NCI-H1930 (cell line): ENCODE measurements around the gene TUBA1B.

Source experiments
- DNase-seq, 2 experiments: peaks; one replicate each; lab custom pipeline; 2025; lab: John Stamatoyannopoulos, UW

The TUBA1B gene

DNA sequence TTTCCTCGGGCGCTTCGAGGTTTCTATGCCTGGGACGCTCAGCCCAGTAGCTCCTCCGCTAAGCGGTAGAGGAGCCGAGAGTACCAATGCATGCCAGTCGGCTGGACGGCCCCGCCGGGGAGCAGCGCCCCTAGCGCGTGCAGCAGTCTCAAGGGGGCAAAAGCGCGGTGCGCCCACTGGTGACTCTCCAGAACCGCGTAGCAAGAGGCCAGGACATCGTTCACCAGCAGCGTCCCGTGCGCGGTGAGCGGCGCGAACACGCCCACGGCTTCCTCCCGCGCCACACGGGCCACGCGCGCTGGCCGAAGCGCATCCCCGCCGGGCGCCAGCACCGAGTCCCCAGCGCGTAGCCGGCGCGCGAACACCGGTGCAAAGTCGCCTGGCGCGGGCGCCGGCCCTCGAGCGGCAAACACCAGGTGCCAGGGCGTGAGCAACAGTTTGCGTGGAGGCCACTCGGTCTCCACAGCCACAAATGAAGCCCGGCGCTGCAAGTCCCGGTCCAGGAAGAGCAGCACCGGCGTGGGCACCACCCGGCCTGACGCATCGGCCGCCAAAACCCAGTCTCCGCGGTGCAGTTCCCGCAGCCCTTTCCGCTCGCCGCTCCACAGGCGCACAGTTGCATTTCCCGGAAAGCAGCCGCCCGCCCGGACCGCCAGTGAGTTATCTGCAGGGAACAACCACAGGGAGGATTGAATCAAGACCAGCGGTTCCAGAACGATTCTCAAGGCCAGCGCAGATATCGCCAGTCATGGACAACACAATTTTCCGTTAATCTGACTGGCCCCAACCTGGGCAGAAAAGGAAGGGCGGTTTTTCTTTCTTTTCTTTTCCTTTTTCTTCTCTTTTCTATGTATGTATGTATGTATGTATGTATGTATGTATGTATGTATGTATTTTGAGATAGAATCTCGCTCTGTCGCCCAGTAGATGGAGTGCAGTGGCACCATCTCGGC is 41.1 kb downstream of the TUBA1B start:
- DNase-seq: peak; percentile 15 to 57

DNA sequence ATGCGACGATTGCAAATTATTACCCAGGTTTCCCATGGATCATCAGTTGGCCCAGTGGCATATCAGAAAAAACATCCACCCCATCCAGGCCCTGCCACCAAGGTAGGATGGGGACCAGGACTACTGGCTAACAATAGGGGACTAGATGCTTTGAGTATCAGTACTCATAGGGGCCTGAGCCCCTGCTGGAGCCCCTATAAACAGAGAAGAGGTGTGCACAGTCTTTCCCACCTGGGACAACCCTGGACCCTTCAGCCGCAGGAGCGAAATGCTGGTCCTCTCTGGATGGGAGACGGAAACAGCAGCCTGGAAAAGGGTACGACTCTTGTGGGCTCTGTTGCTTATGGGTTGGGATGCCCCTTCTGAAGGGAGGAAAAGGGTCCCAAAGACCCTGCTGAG is 42.3 kb downstream of the TUBA1B start:
- no peak for DNase-seq

DNA sequence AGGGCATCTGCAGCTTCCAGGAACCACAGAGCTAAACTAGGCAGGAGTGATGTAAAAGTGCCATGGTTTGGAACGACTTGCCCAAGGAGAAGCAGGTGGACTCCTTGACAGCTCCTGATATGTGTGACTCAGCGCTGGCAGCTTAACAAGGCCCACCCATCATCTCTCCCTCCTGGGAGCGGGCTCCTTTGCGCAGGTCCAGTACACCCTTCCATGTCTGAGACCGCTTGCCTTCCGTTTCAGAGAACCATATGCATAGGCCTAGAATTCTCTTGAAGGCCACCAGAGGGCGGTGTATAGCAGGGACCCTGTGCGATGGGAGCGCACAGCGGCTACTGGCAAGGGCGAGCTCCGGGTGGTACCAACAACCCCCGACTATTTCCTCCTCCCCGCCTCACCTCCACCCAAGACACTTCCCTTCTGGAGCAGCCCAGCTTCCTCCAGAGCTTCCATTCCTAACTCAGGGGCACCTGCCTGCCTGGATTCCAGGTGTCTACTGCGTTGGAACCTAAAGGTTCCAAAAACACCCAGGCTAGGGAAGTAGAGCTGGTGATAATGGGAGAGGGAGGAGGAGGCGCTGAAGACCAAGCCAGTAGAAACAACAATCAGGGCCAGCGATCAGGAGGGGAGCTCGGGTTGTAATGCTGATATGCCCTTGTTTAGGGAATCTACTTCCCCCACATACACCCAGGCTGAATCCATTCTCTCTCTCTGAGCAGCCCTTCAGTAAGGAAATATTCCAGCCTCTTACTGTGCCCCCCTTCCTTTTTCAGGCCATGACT is 42.9 kb downstream of the TUBA1B start:
- DNase-seq: peak; percentile 77 to 88

DNA sequence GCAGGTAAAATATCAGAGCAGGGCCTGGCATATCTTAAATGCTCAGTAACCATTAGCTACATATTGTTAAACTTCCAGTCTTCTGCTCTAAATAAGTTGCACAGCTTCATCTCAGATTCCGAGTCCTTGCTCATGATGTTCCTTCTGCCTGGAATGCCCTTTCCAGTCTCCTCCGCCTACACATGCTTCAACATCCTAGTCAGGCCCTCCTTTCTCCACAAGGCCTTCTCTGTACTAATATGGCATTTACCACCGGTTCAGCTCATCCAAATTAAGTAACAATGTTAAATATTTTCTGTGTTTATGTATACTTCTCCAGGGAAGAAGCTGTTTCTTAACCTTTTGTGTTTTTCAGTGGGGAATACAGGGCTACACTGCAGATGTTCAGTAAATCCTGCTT is 45.1 kb downstream of the TUBA1B start:
- DNase-seq: no peak

DNA sequence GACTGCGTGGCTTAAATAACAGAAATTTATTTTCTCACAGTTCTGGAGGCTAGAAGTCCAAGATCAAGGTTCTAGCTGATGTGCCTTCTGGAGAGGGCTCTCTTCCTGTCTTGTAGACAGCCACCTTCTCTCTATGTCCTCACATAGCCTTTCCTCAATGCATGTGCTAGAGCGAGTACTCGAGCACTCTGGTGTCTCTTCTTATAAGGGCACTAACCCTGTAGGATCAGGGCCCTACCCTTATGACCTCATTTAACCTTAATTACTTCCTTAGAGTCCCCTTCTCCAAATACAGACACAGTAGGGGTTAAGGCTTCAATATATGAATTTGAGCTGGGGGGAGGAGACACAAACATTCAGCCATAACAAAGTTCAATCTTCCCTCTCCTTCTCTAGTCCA is 46.8 kb downstream of the TUBA1B start:
- DNase-seq: no peak

DNA sequence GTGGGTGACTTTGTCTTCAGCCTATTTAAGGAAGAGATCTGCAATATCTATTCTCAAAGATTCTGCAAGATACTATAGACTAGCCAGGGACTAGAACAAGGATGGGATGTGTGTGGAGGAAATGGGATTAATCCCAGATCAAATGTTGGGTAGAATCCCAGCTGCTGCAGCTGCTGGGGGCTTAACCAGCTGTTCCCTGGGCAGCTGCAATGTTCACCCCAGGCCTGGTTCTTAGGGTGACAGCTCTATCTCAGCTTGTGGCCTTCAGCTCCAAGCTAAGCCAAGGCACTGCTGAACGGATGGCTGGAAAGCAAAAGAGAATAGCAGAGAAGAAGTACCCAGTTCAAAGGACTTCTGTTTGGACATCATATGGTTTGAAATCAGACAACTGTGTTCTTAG is 51.4 kb downstream of the TUBA1B start:
- no peak for DNase-seq
